ENCODE measurements around the gene SLC9A9.
"Not testable (repeated sequence)": the region's sequence is repeated elsewhere in the genome, so short reads cannot be mapped to it uniquely, and the experiment has no call there.

DNA sequence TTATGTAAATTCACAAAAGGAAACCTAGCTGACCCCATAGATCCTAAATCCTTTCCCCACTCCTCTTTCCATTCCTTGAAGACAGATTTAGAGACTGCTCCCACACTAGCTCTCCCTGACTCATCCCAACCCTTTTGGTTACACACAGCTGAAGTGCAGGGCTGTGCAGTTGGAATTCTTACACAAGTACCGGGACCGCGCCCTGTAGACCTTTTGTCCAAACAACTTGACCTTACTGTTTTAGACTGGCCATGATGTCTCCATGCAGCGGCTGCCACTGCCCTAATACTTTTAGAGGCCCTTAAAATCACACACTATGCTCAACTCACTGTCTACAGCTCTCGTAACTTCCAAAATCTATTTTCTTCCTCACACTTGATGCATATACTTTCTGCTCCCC lies 47.2 kb downstream of the SLC9A9 start:
- not testable (repeated sequence) for TF ChIP-seq POLR2A (IDR thresholded peaks at IDR 0.05; ENCODE audit: control extremely low read depth in 1 of 2, low read depth in 2 of 2, low read length in 2 of 2); CHD1 (IDR thresholded peaks at IDR 0.05; ENCODE audit: low read depth, low read length); TBP (IDR thresholded peaks at IDR 0.05; ENCODE audit: low read depth, low read length); MAFK (IDR thresholded peaks at IDR 0.05; ENCODE audit: low read depth, low read length); YY1 (IDR thresholded peaks at IDR 0.05; ENCODE audit: low read depth, low read length); CBX5 (IDR thresholded peaks at IDR 0.05; ENCODE audit: low read depth, low read length)
- TF ChIP-seq, protein P1, sequence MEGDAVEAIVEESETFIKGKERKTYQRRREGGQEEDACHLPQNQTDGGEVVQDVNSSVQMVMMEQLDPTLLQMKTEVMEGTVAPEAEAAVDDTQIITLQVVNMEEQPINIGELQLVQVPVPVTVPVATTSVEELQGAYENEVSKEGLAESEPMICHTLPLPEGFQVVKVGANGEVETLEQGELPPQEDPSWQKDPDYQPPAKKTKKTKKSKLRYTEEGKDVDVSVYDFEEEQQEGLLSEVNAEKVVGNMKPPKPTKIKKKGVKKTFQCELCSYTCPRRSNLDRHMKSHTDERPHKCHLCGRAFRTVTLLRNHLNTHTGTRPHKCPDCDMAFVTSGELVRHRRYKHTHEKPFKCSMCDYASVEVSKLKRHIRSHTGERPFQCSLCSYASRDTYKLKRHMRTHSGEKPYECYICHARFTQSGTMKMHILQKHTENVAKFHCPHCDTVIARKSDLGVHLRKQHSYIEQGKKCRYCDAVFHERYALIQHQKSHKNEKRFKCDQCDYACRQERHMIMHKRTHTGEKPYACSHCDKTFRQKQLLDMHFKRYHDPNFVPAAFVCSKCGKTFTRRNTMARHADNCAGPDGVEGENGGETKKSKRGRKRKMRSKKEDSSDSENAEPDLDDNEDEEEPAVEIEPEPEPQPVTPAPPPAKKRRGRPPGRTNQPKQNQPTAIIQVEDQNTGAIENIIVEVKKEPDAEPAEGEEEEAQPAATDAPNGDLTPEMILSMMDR (IDR thresholded peaks at IDR 0.05; ENCODE audit: control extremely low read depth in 1 of 3, insufficient read depth in 1 of 3, low read depth in 1 of 3, low read length in 3 of 3): not testable (repeated sequence)
- TF ChIP-seq, protein P2, sequence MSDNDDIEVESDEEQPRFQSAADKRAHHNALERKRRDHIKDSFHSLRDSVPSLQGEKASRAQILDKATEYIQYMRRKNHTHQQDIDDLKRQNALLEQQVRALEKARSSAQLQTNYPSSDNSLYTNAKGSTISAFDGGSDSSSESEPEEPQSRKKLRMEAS (IDR thresholded peaks at IDR 0.05): not testable (repeated sequence)
